ENCODE results near the gene RELA. TPM values are rescaled to one million over a fixed set of nuclear protein-coding genes. Genes with fewer than 3 reads are reported as not detected.

Gene RELA
- total RNA-seq, 1 experiment from 2014 or later: 99.3 TPM

DNA sequence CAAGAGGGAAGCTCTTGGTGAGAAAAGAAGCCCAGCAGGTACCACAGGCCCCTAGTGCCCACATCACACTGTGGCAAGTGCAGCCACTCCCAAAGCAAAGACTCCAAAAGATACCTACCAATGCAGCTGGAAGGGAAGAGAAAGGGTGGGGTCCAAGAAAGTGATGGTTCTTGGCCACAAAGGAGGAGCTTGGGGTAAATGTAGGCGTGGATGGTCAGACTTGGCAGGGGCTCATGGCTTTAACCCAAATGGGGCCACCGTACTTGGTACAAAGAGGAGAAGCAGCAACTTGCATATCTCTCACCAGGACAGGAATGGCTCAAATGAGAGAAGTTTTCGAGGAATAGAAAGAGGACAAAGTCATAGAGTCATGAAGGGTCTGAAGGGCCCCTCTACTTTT lies 53.5 kb downstream of the RELA start:
- no TSS peak for BruUV-seq (replicated peaks)
- Histone ChIP-seq H3K36me3 (ENCODE audit: insufficient read depth, low read length, poor library complexity, severe bottlenecking) (peaks cover 20% of the 10 kb centered on the region), H3K27me3 (replicated peaks; ENCODE audit: insufficient read depth, low read depth, low read length, poor library complexity) (no peaks in the 10 kb centered on the region), H3K4me1 (ENCODE audit: insufficient read depth, low read length, poor library complexity, severe bottlenecking) (peaks cover 28% of the 10 kb centered on the region), H3K4me3 (ENCODE audit: low read depth, low read length, poor library complexity, severe bottlenecking) (no peak overlapping the region), H3K9me3 (ENCODE audit: low read depth, low read length, poor library complexity, severe bottlenecking) (no peaks in the 10 kb centered on the region), H3K27ac (ENCODE audit: low read depth, low read length, poor library complexity, severe bottlenecking) (no peak overlapping the region)
- CTCF ChIA-PET: no interaction called here
- TF ChIP-seq, protein P1, sequence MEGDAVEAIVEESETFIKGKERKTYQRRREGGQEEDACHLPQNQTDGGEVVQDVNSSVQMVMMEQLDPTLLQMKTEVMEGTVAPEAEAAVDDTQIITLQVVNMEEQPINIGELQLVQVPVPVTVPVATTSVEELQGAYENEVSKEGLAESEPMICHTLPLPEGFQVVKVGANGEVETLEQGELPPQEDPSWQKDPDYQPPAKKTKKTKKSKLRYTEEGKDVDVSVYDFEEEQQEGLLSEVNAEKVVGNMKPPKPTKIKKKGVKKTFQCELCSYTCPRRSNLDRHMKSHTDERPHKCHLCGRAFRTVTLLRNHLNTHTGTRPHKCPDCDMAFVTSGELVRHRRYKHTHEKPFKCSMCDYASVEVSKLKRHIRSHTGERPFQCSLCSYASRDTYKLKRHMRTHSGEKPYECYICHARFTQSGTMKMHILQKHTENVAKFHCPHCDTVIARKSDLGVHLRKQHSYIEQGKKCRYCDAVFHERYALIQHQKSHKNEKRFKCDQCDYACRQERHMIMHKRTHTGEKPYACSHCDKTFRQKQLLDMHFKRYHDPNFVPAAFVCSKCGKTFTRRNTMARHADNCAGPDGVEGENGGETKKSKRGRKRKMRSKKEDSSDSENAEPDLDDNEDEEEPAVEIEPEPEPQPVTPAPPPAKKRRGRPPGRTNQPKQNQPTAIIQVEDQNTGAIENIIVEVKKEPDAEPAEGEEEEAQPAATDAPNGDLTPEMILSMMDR (conservative IDR thresholded peaks at IDR 0.05; ENCODE audit: low read depth, low read length): no peak
- no peak for TF ChIP-seq EZH2 (IDR thresholded peaks at IDR 0.05; ENCODE audit: borderline replicate concordance, low read depth, low read length, poor library complexity, severe bottlenecking)
- intact Hi-C loops (cut with micrococcal nuclease; ENCODE audit: unreplicated experiment): loop anchor here (5.0 kb wide), 1 partner anchor 37 kb away; the partner anchor contains the start of genes FAM89B and ZNRD2
- no peak for DNase-seq (ENCODE audit: low spot score)
- POLR2A ChIA-PET (ENCODE audit: low non-redundant PET): no interaction called here

DNA sequence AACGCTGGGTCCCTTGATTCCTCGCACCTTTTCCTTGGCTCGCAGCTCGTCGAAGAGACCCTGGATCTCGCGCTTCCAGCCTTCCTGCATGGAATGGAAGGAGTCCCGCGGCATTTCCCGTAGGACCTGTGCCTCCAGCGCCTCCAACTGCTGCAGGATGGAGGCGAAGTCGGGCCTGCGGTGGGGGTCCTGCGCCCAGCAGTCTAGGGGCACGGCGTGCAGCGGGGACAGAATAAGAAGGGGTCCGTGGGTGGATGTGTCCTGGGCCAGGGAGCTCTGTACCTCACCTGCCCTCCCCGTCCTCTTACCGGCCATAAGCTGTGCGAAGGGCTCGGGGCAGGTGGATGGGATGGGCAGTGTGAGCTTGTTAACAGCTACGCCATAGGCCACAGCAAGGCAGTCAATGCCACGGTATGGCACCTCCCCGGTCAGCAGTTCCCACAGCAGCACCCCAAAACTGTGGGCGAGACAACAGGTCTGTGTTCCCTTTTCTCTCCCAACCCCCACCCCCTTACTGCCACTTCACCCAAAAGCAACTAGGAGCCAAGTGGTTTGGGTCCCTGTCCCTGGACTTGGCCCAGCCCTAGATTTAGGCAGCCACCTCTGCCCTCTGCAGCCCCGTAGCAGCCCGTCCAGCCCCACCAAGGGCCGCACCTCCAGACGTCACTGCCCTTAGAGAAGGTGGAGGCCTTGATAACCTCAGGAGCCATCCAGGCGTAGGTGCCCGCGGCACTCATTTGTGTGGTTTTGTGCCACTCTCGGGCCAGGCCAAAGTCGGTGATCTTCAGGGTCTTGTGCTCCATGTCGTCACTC lies 54.9 kb downstream of the RELA start:
- intact Hi-C loops (cut with micrococcal nuclease; ENCODE audit: unreplicated experiment): loop anchor here (5.0 kb wide), 1 partner anchor 36 kb away; the partner anchor contains the start of genes FAM89B and ZNRD2
- DNase-seq (ENCODE audit: low spot score): no peak
- H3K27ac ChIP-seq (ENCODE audit: low read depth, low read length, poor library complexity, severe bottlenecking): peak overlapping the region; percentile 57
- ChIA-PET POLR2A (ENCODE audit: low non-redundant PET) (no interaction called here), CTCF (interaction anchor here (1.0 to 2.5 kb wide), 3 partner anchors 14 to 68 kb away, joined by 3 to 9 read pairs (median 6); partner anchors contain the start of gene ZNRD2)
- peaks cover 28% of the 10 kb centered on the region for H3K36me3 ChIP-seq (ENCODE audit: insufficient read depth, low read length, poor library complexity, severe bottlenecking)
- H3K4me3 ChIP-seq (ENCODE audit: low read depth, low read length, poor library complexity, severe bottlenecking): peak overlapping the region; percentile 35
- TF ChIP-seq, protein P1 (conservative IDR thresholded peaks at IDR 0.05; ENCODE audit: low read depth, low read length): no peak
- no peak for TF ChIP-seq EZH2 (IDR thresholded peaks at IDR 0.05; ENCODE audit: borderline replicate concordance, low read depth, low read length, poor library complexity, severe bottlenecking)
- no peaks in the 10 kb centered on the region for H3K9me3 ChIP-seq (ENCODE audit: low read depth, low read length, poor library complexity, severe bottlenecking)
- no peaks in the 10 kb centered on the region for H3K27me3 ChIP-seq (replicated peaks; ENCODE audit: insufficient read depth, low read depth, low read length, poor library complexity)
- no TSS peak for BruUV-seq (replicated peaks)
- peaks cover 22% of the 10 kb centered on the region for H3K4me1 ChIP-seq (ENCODE audit: insufficient read depth, low read length, poor library complexity, severe bottlenecking)

DNA sequence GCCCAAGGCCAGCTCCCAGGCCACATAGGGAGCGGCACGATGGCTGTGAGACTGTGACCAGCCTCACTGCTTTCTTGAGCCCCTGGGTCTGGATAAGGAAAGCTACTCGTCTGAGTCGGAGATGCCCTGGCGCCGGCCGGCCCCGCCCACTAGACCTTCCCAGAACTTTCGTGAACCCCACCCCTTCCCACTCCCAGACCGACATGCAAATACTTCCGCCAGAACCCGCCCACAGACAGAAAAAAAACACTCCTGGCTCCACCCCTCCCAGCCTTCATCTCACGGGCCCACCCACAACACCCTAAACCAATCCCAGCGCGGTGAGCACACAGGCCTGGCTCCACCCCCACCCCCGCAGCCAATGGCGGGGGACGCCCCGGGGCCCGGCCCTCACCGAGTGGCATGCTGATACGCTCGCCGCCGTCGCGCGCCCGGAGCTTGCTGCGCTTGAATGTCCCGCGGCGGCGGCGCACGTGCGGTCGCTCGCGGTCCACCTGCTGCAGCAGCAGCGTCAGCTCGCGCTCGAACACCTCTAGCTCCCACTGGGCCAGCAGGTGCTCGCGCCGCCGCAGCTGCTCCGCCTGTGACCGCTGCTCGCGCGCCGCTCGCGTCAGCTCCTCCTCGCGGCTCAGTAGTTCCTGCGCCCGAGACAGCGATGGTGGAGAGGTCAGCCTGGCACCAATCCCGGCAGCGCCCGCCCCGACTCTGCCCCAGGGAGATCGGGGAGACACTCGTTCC lies 55.7 kb downstream of the RELA start:
- Histone ChIP-seq H3K36me3 (ENCODE audit: insufficient read depth, low read length, poor library complexity, severe bottlenecking) (peaks cover 28% of the 10 kb centered on the region), H3K4me3 (ENCODE audit: low read depth, low read length, poor library complexity, severe bottlenecking) (peak overlapping the region; percentile 35), H3K9me3 (ENCODE audit: low read depth, low read length, poor library complexity, severe bottlenecking) (no peaks in the 10 kb centered on the region), H3K4me1 (ENCODE audit: insufficient read depth, low read length, poor library complexity, severe bottlenecking) (peaks cover 14% of the 10 kb centered on the region), H3K27ac (ENCODE audit: low read depth, low read length, poor library complexity, severe bottlenecking) (peak overlapping the region; percentile 57), H3K27me3 (replicated peaks; ENCODE audit: insufficient read depth, low read depth, low read length, poor library complexity) (no peaks in the 10 kb centered on the region)
- TF ChIP-seq, protein P1 (conservative IDR thresholded peaks at IDR 0.05; ENCODE audit: low read depth, low read length): no peak
- no peak for TF ChIP-seq EZH2 (IDR thresholded peaks at IDR 0.05; ENCODE audit: borderline replicate concordance, low read depth, low read length, poor library complexity, severe bottlenecking)
- BruUV-seq (replicated peaks): no TSS peak
- DNase-seq (ENCODE audit: low spot score): peak; percentile 100
- ChIA-PET POLR2A (ENCODE audit: low non-redundant PET) (interaction anchor here (0.6 kb wide), 1 partner anchor 339 kb away, joined by 3 read pairs; no protein-coding TSS in a partner anchor), CTCF (interaction anchor here (1.0 to 2.5 kb wide), 3 partner anchors 13 to 67 kb away, joined by 3 to 9 read pairs (median 6); partner anchors contain the start of gene ZNRD2)
- intact Hi-C loops (cut with micrococcal nuclease; ENCODE audit: unreplicated experiment): loop anchor here (5.0 kb wide), 1 partner anchor 35 kb away; the partner anchor contains the start of genes FAM89B and ZNRD2
